AG20443 (cell line): ENCODE measurements around the gene SLC7A8.

Experiments used
- DNase-seq: peaks from one replicate; pipeline ENCODE4 v3.0.0; 2012; ENCODE audit warnings: low spot score, mixed read lengths

The SLC7A8 gene

GRCh38 chr14:23182372-23183157 lies 895 bp downstream of the SLC7A8 start:
- DNase-seq, result peak; percentile 50

- DNase-seq, result no peak
These were observed 1.5 kb downstream of the SLC7A8 start for GRCh38 chr14:23181946-23182345.

DNA sequence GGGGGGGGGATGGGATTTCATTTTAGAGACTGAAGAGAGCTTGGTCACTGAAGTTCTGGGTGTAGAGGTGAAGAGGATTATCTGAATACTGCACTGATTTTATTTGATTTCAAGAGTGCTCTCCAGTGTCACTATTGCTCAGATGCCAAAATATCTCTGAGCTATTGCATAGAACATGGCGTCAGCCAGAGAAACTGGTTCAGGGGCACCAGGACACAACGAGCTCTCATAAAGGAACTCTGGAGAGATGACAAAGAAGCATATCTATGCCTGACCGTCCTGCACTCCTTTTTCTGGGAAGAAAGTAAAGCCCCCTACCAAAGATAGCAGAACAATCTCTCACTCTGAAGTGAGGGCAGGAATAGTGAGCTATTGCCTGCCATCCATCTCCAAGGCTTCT lies 2.0 kb downstream of the SLC7A8 start:
- DNase-seq, result no peak

GRCh38 chr14:23177181-23177580 lies 6.3 kb downstream of the SLC7A8 start:
- DNase-seq, result no peak

DNA sequence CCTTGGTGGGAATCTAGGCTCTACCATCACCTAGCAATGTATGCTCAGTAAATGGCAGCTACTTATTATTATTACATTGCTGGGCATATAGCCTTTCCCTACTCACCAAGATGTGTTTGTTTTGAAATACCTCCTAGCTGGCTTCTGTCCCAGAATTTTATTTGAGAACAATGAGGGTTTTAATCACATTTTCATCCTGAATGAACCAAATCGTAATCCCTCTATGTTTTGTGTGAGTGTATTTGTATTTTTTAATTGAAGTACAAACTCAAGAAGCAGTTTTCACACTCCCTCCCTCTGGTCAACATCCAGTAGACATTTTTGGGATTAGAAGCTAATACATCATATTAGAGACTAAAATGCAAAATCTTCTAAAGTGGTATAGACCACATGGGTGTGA lies 7.6 kb downstream of the SLC7A8 start:
- DNase-seq, result no peak

GRCh38 chr14:23174296-23175184 lies 8.9 kb downstream of the SLC7A8 start:
- peak; percentile 65 for DNase-seq

- no peak for DNase-seq
These were observed 9.7 kb downstream of the SLC7A8 start for GRCh38 chr14:23173796-23174195.

- DNase-seq, result no peak
These were observed 10.4 kb downstream of the SLC7A8 start for GRCh38 chr14:23173031-23173430.

DNA sequence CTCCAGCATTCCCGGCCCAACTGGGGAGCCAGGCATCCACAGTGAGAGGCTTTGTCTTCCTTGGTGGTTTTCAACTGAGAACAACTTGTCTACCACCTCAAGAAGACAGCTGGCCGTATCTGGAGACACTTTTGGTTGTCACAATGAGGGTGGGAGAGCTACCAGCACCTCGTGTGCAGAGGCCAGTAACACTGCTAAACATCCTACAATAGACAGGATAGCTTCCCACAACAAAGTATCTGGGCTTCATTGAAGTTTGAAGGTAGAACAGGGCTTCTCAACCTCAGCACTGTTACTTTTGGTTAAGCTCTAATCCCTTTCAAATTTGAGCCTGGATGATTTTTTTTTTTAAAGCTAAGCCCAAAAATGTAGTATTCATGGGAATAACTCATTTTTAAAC lies 10.9 kb downstream of the SLC7A8 start:
- DNase-seq, result no peak

DNA sequence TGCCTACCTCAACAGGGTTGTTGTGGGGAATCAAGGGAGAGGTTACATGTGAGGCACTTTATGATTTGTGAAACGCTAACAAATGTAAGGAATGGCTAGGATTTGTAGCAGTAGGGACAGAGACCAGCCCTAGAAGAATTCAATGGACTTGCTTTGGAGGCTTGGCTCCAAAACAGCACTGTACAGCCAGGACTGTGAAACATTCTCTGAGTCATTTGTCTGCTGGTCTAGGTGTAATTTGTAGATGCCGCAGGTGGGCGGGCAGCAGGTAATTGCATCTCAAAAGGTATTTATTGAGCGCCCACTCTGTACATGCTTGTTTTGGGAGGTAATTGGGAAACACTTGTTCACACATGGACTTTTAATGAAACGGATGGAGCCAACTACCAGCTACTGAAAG lies 11.4 kb downstream of the SLC7A8 start:
- DNase-seq, result no peak

GRCh38 chr14:23171222-23171975 lies 12.1 kb downstream of the SLC7A8 start:
- DNase-seq, result peak; percentile 77

DNA sequence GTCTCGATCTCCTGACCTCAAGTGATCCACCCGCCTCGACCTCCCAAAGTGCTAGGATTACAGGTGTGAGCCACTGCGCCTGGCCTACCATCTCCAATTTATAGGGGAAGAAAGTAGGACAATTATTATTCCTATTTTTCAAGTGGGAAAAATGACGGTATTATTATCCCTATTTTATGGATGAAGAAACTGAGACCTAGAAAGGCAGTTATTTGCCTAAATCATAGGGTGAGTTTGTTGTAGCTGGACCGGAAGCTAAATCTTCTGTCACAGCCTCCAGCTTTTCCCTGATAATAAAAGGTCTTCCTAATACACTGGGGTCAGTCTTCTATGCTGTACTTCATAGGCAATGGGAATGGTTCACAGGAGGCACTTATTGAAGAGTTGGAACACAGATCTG lies 13.8 kb downstream of the SLC7A8 start:
- no peak for DNase-seq

- no peak for DNase-seq
These were observed 15.2 kb downstream of the SLC7A8 start for GRCh38 chr14:23168246-23168645.

DNA sequence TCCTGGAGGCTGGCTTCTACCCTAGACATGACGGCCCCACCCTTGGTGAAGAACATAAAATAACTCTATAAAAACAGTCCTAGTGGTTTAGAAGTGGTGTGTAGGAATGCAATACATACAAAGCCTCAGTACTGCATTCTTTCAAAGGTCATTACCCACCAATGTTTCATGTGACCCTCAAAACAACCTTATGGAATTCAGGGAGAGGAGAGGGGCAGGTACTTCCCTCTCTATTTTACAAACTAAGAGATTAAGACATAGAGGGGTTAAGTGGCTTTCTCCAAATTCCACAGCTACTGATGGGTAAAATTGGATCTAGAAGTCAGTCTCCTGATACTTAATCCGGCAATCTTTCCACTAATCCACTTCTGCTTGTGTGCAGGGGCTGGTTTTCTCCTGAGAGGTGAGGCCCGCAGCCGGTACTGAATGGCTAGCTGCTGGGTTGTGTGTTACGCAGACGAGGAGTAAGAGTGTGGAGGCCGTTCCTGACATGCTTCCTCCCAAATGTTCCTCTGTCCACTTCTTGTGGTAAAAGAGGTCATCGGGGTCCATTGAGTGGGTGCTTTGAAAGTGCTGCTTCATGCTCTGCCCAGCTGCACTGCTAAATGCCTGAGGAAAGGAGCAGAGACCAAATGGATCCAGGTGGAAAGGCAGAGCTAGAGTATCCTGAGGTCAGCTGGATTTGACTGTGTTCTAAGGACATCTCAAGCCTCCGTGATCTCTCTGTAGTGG lies 16.2 kb downstream of the SLC7A8 start:
- DNase-seq, result no peak

DNA sequence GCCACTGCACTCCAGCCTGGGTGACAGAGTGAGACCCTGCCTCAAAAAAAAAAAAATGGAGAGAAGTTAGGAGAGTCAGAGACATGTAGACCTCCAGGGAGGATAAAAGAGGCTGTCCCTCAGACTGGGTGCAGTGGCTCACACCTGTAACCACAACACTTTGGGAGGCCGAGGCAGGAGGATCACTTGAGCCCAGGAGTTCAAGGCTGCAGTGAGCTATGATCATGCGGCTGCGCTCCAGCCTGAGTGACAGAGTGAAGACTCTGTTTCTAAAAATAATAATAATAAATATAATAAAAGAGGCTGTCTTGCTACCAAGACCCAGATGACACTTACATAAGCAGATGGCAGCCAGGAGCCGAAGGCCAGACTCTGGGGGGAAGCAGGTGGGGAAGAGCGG lies 18.5 kb downstream of the SLC7A8 start:
- DNase-seq, result no peak

DNA sequence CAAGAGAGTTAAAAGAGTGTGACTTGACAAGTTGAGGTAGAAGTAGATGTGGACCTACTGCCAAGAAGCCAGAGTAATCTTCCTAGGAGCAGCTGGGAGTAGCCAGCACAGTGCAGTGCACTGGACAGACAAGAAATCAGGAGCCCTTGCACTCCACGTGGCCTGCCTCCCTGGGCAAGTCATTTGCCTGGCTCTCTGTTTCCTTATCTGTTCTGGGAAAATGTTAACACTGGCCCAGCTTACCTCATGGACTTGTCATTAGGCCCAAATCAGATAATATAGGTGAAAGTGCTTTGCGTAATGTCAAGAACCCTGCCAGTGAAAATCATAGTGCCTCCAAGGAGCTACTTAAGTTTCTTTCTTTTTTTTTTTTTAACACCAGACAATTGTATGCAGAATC lies 19.2 kb downstream of the SLC7A8 start:
- DNase-seq, result no peak

DNA sequence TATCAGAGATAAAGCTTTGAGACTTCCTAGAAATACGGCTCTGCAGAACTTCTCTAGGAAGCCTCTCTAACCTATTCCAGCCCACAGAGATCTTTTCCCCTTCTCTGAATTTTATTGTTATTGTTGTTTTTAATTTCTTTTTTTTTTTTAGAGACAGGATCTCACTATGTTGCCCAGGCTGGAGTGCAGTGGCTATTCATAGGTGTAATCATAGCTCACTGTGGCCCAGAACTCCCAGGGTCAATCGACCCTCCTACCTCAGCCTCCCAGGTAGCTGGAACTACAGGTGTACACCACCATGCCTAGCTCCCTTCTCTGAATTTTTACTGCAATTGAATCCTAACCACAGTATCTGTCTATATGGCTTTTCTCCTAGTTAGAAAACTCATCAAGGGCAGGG lies 19.6 kb downstream of the SLC7A8 start:
- DNase-seq, result no peak

DNA sequence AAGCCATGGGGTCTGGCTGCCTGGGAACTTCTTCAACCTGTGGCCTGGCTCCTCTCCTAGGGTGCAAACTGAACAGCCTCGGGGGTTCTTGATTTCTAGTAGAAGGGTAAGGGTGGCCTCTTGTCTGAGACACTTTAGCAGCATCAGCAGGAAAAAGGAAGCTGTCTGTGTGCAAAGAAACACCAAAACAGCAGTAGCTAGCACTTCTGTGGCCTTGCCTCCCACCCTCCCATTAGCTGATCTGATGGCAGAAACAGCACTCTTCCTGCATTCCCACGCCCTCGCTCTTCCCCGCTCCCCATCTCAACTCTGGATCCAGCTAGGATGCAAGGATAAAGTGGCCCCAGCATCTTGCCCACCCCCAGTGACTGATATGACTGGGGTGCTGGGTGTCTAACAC lies 20.7 kb downstream of the SLC7A8 start:
- no peak for DNase-seq

DNA sequence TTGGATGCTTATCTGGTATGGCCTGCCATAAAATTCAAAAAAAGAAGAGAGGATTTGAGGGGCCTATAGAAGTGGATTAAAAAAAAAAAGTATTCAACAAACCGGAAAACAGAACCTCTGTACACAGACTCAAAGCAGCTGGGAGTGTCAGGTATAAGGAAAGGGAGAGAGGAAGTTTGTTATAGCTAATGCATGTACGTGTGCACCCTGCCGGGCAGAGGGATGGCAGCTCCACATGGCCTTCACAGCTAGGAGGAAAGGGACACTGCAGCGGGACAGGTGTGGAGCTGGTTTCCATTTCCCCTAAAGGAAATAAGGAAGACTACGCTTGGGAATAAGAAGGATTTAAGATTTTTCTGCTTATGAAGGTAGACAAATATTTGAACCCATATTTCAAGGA lies 21.5 kb downstream of the SLC7A8 start:
- no peak for DNase-seq

DNA sequence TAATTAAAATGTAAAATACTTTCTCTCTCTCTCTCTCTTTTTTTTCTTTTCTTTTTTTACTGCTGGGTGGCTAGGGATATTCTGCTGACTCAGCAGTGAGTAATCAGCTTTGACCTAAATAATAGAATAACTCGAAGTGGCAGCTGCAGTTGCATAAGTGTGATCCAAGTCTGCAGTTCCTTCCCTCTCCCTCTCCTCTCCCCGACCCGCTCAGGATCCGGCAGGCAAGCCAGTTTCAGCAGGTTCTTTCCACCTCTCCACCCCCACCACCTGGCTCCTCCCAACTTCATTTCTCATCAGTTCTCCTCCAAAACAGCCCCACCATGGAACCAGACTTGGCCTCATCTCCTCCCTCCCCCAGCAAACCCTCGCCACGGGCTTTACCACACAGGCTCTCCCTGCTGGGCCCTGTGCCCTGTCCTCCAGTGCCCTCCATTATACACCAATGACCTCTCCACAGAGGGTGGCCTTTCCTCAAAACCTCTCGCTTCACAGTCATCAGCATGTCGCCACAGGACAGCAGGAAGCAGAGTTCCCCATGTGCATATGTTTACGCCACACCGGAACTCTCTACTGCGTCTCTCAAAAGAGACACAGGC lies 22.4 kb downstream of the SLC7A8 start:
- peak; percentile 79 for DNase-seq

- DNase-seq, result no peak
These were observed 23.9 kb downstream of the SLC7A8 start for GRCh38 chr14:23159532-23159931.
